ENCODE results near the gene CAPN2.
"Not testable (repeated sequence)": the region's sequence is repeated elsewhere in the genome, so short reads cannot be mapped to it uniquely, and the experiment has no call there.

The CAPN2 gene

DNA sequence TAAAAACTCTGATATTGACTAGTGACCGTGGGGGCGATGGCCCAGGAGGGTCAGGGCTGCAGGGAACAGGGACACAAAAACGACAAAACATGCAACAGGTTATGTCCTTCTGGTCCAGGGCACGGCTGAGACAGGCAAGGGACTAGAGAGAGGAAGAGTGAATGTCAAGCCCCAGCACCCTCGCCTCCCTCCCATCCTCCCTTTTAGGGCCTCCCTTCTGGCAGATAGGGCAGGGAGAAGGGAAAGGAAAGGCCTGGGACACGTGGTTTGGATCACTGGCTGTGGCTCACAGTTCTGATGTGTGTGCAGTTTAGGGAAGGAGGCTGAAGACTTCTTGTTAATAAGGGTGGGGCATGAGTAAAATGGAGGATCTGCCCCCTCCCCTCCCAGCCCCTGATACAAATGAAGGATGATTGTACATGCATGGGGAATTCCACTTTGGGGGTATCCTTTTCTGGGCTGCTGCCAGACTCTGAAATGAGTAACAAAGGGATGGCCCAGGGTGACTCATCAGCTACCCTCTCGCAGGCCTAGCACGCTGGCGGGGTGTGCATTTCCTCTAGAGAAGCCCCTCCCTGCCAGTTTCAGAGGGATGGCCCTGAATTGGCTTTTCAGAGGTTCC lies 14.2 kb downstream of the CAPN2 start:
- Histone ChIP-seq H3K27me3 (no peaks in the 10 kb centered on the region), H3K4me1 (peaks cover 24% of the 10 kb centered on the region), H3K9me3 (peaks cover 4% of the 10 kb centered on the region; the same call in 1 of the 2 replicates), H3K27ac (peak overlapping the region; percentile 30; the same call in 1 of the 2 replicates), H3K36me3 (peaks cover 43% of the 10 kb centered on the region), H3K4me2 (peak overlapping the region; percentile 45), H4K20me1 (no peaks in the 10 kb centered on the region), H3K9ac (no peak overlapping the region), H3K4me3 (no peak overlapping the region)
- TF ChIP-seq Cebpa-rat (IDR thresholded peaks at IDR 0.05): no peak

DNA sequence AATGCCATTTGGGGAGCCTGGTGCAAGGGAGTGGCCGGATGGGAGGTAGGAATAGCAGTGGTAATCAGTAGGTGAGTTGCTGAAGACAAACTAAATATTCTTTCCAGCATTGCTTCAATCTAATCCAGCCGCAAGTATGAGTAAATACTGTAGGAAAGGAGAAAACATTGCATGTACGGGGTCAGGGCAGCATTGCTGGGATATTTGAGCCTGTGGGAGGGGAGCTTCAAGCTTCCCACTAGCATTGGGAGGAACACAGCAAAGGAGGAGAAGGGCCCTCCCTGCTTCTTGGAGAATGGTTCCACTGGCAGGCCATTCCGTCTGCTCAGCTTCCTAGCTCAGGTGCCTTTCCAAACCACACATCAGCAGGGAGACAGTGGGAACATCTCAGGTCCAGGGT lies 15.2 kb downstream of the CAPN2 start:
- H3K4me2 ChIP-seq: no peak overlapping the region
- H3K9ac ChIP-seq: no peak overlapping the region
- peaks cover 42% of the 10 kb centered on the region for H3K36me3 ChIP-seq
- no peaks in the 10 kb centered on the region for H3K27me3 ChIP-seq
- H4K20me1 ChIP-seq: no peaks in the 10 kb centered on the region
- peaks cover 4% of the 10 kb centered on the region; the same call in 1 of the 2 replicates for H3K9me3 ChIP-seq
- H3K4me3 ChIP-seq: no peak overlapping the region
- peaks cover 24% of the 10 kb centered on the region for H3K4me1 ChIP-seq
- no peak for TF ChIP-seq Cebpa-rat (IDR thresholded peaks at IDR 0.05)
- no peak overlapping the region for H3K27ac ChIP-seq

GRCh38 chr1:223729906-223730305 lies 17.6 kb downstream of the CAPN2 start:
- peaks cover 23% of the 10 kb centered on the region for H3K4me1 ChIP-seq
- no peak for TF ChIP-seq Cebpa-rat (IDR thresholded peaks at IDR 0.05)
- peaks cover 25% of the 10 kb centered on the region for H3K36me3 ChIP-seq

GRCh38 chr1:223730479-223731132 lies 18.3 kb downstream of the CAPN2 start:
- Histone ChIP-seq H3K4me2 (no peak overlapping the region), H3K27ac (no peak overlapping the region), H3K9ac (no peak overlapping the region), H4K20me1 (no peaks in the 10 kb centered on the region), H3K4me3 (no peak overlapping the region), H3K36me3 (peaks cover 23% of the 10 kb centered on the region), H3K27me3 (no peaks in the 10 kb centered on the region), H3K4me1 (peaks cover 16% of the 10 kb centered on the region), H3K9me3 (peaks cover 4% of the 10 kb centered on the region; the same call in 1 of the 2 replicates)
- no peak for TF ChIP-seq Cebpa-rat (IDR thresholded peaks at IDR 0.05)

More at GRCh38 chr1:223729906-223730305, 17.6 kb downstream of the CAPN2 start:
- no peak overlapping the region for H3K4me3 ChIP-seq
- no peaks in the 10 kb centered on the region for H3K27me3 ChIP-seq
- H3K9ac ChIP-seq: no peak overlapping the region
- no peaks in the 10 kb centered on the region for H4K20me1 ChIP-seq
- H3K4me2 ChIP-seq: no peak overlapping the region
- no peak overlapping the region for H3K27ac ChIP-seq
- peaks cover 4% of the 10 kb centered on the region; the same call in 1 of the 2 replicates for H3K9me3 ChIP-seq

DNA sequence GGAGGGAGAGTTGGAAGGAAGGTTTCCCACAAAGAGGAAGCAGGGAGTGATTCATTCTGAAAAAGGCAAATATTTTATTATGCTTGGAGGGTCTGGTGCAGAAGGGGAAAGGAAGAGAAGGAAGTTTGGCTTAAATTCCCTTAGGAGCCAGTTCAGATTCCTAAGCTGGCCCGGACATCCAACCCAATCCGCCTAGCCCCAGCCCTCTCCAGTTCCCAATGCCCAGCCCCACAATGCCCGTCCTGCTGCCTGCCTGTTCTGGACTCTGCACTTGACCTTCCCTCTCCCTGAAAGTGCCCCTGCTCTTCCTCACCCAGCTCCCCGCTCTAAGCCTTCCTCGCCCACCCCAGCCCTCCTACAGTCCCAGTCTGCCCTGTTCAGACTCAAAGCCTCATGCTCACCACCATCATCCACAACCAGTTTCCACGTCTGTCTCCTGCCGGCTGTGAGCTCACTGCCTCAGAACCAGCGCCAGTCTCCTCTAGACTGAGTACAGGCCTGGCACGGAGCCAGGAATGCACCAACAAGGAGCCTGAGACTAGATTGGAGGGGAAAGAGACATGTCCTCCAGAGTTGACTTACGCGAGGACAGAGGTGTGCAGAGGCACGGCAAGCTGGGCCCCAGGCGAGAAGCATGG lies 18.9 kb downstream of the CAPN2 start:
- Histone ChIP-seq H3K36me3 (peaks cover 20% of the 10 kb centered on the region), H3K4me1 (peaks cover 9% of the 10 kb centered on the region), H3K4me2 (no peak overlapping the region), H3K27ac (no peak overlapping the region), H3K9me3 (peaks cover 4% of the 10 kb centered on the region; the same call in 1 of the 2 replicates), H3K27me3 (no peaks in the 10 kb centered on the region), H3K9ac (no peak overlapping the region), H3K4me3 (no peak overlapping the region), H4K20me1 (no peaks in the 10 kb centered on the region)
- no peak for TF ChIP-seq Cebpa-rat (IDR thresholded peaks at IDR 0.05)

DNA sequence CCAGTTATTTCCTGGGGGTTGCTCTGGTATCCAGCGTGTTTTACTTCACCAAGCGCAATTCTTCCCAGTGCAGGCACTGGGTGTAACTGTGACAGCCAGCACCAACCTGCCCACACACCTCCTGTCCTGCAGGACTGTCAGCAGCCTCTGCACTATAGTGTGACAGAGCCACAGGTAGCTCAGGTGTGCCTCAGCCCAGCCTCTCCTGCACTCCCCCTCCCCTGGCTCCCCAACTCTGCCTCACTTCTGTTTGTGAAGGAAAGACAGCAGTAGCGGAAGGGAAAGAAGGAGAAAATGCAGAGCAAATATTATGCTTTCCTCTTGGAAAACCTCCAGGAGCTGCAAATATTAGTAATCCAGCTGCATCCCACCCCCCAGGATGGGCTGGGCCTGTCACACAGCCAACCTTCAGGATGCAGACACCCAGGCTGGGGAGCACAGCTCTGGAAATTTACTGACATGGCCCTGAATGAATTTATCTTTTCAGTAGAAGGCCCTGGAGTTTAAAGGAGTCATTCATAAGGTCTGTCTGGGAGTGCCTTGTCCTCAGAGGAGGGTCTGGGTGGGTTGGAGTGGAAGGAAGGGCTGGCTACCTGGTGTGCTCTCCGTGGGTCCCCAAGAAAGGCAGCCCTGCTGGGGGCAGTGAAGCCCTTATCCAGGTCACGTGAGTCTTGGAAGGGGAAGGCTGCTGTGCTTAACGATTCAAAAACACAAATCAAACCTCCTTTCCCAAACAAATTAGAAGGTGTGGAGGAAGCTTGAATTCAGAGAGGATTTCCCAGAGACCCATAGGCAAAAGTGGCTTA lies 20.9 kb downstream of the CAPN2 start:
- no peaks in the 10 kb centered on the region for H3K27me3 ChIP-seq
- TF ChIP-seq Cebpa-rat (IDR thresholded peaks at IDR 0.05): no peak
- H3K36me3 ChIP-seq: peaks cover 14% of the 10 kb centered on the region
- no peaks in the 10 kb centered on the region for H4K20me1 ChIP-seq
- H3K27ac ChIP-seq: no peak overlapping the region
- H3K9ac ChIP-seq: no peak overlapping the region
- no peaks in the 10 kb centered on the region for H3K4me1 ChIP-seq
- H3K4me3 ChIP-seq: no peak overlapping the region
- peaks cover 4% of the 10 kb centered on the region; the same call in 1 of the 2 replicates for H3K9me3 ChIP-seq
- H3K4me2 ChIP-seq: no peak overlapping the region

GRCh38 chr1:223733898-223734852 lies 21.8 kb downstream of the CAPN2 start:
- Histone ChIP-seq H3K4me2 (no peak overlapping the region), H3K9me3 (no peaks in the 10 kb centered on the region), H3K36me3 (peaks cover 14% of the 10 kb centered on the region; the same call in 1 of the 2 replicates), H3K27ac (no peak overlapping the region), H3K4me3 (no peak overlapping the region), H3K9ac (no peak overlapping the region), H3K27me3 (no peaks in the 10 kb centered on the region), H4K20me1 (no peaks in the 10 kb centered on the region), H3K4me1 (no peaks in the 10 kb centered on the region)
- no peak for TF ChIP-seq Cebpa-rat (IDR thresholded peaks at IDR 0.05)

DNA sequence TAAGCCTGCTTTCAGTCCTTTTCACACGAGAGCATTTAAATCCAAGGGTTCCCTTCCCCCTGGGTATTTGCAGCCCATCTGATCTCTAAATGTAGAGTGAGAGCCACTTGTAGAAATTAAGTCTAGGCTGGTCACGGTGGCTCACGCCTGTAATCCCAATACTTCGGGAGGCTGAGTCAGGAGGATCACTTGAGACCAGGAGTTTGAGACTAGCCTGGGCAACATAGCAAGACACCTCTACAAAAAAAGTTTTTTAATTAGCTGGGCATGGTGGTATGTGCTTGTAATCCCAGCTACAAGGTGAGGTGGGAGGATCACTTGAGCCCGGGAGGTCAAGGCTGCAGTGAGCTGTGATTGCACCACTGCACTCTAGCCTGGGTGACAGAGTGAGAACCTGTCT lies 24.3 kb downstream of the CAPN2 start:
- not testable (repeated sequence) for H4K20me1 ChIP-seq, H3K4me2 ChIP-seq, H3K4me3 ChIP-seq, H3K27ac ChIP-seq, H3K9me3 ChIP-seq, H3K27me3 ChIP-seq, H3K4me1 ChIP-seq, H3K9ac ChIP-seq
- peaks cover 17% of the 10 kb centered on the region; the same call in 1 of the 2 replicates for H3K36me3 ChIP-seq

GRCh38 chr1:223737342-223737741 lies 25.0 kb downstream of the CAPN2 start:
- Histone ChIP-seq H3K4me3 (no peak overlapping the region), H4K20me1 (no peaks in the 10 kb centered on the region), H3K9me3 (no peaks in the 10 kb centered on the region), H3K9ac (no peak overlapping the region), H3K36me3 (peaks cover 16% of the 10 kb centered on the region; the same call in 1 of the 2 replicates), H3K27ac (no peak overlapping the region), H3K4me1 (no peaks in the 10 kb centered on the region), H3K4me2 (no peak overlapping the region), H3K27me3 (no peaks in the 10 kb centered on the region)
- TF ChIP-seq Cebpa-rat (IDR thresholded peaks at IDR 0.05): no peak

All from BLaER1 (cell line).